ENCODE measurements around the gene ECSIT.

ECSIT gene

GRCh38 chr19:11570039-11570462, 41.1 kb upstream of the ECSIT start:
- TF ChIP-seq FOXP2 (optimal IDR thresholded peaks at IDR 0.05; ENCODE audit: borderline replicate concordance, extremely low read depth, extremely low read length, insufficient read depth) (no peak), TAF1 (IDR thresholded peaks at IDR 0.05; ENCODE audit: borderline replicate concordance, insufficient read depth, low read length) (no peak), SIN3A (IDR thresholded peaks at IDR 0.05; ENCODE audit: borderline replicate concordance, insufficient read depth, low read length) (no peak), POLR2AphosphoS5 (IDR thresholded peaks at IDR 0.05; ENCODE audit: low read depth, low read length) (no peak)

DNA sequence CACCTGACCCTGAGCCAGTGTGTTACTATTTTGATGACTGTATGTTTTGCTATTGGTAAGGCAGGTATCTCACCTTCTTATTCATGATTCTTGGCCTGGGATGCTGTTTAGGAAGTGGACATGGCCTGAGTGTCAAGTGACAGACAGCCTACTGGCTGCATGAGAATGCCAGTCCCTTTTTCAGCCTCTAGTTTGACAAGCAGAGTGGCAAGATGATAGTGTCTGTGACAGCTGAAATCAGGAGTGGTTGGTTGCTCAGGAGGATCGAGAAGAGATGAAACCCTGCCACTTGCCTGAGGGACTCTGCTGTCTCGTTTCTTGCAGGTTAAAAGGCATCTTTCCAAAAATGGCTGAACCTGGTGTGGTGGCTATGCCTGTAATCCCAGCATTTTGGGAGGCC, 37.2 kb upstream of the ECSIT start:
- TF ChIP-seq TAF1 (IDR thresholded peaks at IDR 0.05; ENCODE audit: borderline replicate concordance, insufficient read depth, low read length) (no peak), POLR2AphosphoS5 (IDR thresholded peaks at IDR 0.05; ENCODE audit: low read depth, low read length) (no peak), FOXP2 (optimal IDR thresholded peaks at IDR 0.05; ENCODE audit: borderline replicate concordance, extremely low read depth, extremely low read length, insufficient read depth) (no peak), SIN3A (IDR thresholded peaks at IDR 0.05; ENCODE audit: borderline replicate concordance, insufficient read depth, low read length) (no peak), REST (IDR thresholded peaks at IDR 0.05; ENCODE audit: insufficient read depth in 1 of 2, low read depth in 2 of 2, low read length in 2 of 2) (no peak)

DNA sequence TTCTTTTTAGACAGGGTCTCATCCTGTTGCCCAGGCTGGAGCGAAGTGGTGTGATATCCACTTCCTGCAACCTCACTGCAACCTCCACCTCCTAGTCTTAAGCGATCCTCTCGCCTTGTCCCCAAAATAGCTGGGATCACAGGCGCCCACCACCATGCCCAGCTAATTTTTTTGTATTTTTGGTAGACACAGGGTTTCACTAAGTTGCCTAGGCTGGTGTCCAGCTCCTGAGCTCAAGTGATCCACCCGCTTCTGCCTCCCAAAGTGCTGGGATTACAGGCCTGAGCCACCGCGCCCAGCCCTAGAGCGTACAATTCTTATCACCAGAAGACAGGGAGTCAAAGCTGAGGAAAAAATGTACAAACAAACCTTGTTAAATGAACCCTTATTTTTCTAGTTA, 34.6 kb upstream of the ECSIT start:
- TF ChIP-seq FOXP2 (optimal IDR thresholded peaks at IDR 0.05; ENCODE audit: borderline replicate concordance, extremely low read depth, extremely low read length, insufficient read depth) (no peak), REST (IDR thresholded peaks at IDR 0.05; ENCODE audit: insufficient read depth in 1 of 2, low read depth in 2 of 2, low read length in 2 of 2) (no peak), SIN3A (IDR thresholded peaks at IDR 0.05; ENCODE audit: borderline replicate concordance, insufficient read depth, low read length) (no peak)

DNA sequence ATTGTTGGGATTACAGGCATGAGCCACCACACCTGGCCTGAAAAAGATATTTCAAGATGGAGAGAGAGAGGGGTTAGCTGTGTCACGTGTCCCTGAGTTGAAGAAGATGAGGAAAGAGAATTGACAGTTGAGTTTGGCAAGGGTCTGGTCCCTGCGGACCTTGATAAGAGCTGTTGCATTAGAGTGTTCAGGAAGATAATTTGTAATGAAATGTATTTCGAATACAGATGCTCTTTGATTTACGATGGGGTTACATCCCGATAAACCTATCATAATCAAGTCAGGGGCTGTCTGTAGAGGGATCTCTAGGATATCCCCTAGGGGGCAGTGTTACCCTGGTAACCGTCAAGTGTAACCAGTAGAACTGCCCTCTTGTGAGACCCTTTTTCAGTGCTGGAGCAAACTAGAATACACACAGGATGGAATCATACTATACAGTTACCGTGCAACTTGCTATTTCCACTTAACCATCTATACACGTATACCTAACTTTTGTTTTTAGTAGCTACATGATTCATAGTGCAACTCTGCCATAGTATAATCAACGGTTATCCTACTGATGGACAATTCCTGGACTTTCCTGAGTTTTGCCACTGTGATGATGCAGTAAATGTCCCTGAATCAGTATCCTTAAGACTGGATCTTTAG, 31.6 kb upstream of the ECSIT start:
- no peak for TF ChIP-seq FOXP2 (optimal IDR thresholded peaks at IDR 0.05; ENCODE audit: borderline replicate concordance, extremely low read depth, extremely low read length, insufficient read depth)
- TF ChIP-seq REST (IDR thresholded peaks at IDR 0.05; ENCODE audit: insufficient read depth in 1 of 2, low read depth in 2 of 2, low read length in 2 of 2), result no peak
- no peak for TF ChIP-seq TAF1 (IDR thresholded peaks at IDR 0.05; ENCODE audit: borderline replicate concordance, insufficient read depth, low read length)
- TF ChIP-seq SIN3A (IDR thresholded peaks at IDR 0.05; ENCODE audit: borderline replicate concordance, insufficient read depth, low read length), result no peak
- no peak for TF ChIP-seq POLR2AphosphoS5 (IDR thresholded peaks at IDR 0.05; ENCODE audit: low read depth, low read length)

DNA sequence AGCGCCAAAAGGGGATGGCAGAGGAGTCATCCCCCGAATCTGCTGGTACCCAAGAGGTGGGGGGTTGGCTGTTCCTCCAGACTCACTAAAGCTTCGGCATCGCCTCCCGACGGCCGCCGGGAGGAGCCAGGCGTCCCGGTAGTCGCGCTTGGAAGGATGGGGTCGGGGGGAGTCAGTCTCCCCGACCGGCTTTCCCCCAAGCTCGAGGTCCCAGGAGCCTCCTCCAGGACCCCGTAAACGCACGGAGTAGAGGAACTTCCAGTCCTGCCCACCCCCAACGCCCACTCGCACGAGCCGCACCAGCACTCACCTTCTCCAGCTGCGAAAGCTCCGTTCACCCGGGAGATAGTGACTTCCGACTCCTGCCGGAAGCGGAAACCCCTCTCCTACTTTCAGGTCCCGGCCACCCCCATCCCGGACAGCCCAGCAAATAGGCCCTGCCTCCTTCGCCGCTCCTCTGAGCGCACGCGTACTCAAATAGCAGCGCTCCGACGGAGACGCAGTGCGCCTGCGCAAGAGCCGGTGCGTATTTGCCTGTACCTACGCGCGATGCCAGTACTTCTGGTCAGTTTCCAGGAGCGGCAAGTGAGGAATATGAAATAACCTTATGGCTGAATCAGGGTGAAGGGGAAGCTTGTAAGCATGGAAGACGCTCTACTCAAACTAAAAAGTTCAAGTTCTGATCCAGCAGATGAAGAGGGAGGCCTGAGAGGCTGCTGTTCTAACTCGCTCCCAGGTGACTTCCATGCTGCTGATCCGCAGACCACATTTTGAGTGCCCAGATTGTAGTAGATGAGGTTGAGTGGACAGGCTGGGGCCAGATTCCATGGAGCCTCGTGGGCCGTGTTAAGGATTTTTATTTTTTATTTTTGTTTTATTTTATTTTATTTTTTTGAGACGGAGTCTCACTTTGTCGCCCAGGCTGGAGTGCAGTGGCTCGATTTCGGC, 30.2 kb upstream of the ECSIT start, which contains the start of gene ELOF1:
Gene ELOF1 (minus strand): TSS at position 350 of the 948 bp plus-strand sequence. CDS start 4,883 bp downstream, outside the sequence.
- TF ChIP-seq TAF1 (IDR thresholded peaks at IDR 0.05; ENCODE audit: borderline replicate concordance, insufficient read depth, low read length), result peak; percentile 69; the same call in 1 of the 2 replicates
- peak; percentile 63; the same call in 1 of the 2 replicates for TF ChIP-seq SIN3A (IDR thresholded peaks at IDR 0.05; ENCODE audit: borderline replicate concordance, insufficient read depth, low read length)
- TF ChIP-seq POLR2AphosphoS5 (IDR thresholded peaks at IDR 0.05; ENCODE audit: low read depth, low read length), result peak; percentile 93
- TF ChIP-seq REST (IDR thresholded peaks at IDR 0.05; ENCODE audit: insufficient read depth in 1 of 2, low read depth in 2 of 2, low read length in 2 of 2), result 0 out of 4 replicates have a peak, but pooled peaks of 1 of the 2 experiments have one; percentile 2
- TF ChIP-seq FOXP2 (optimal IDR thresholded peaks at IDR 0.05; ENCODE audit: borderline replicate concordance, extremely low read depth, extremely low read length, insufficient read depth), result no peak

Data from PFSK-1 (cell line).